NCI-H524 treated with DMSO at 0.1 percent for 48 hours (cell line): ENCODE data around the gene PITPNM3.
"Not testable (repeated sequence)": the region's sequence is repeated elsewhere in the genome, so short reads cannot be mapped to it uniquely, and the experiment has no call there.

Experiments used
- DNase-seq: peaks from one replicate; lab custom pipeline; 2025; lab: John Stamatoyannopoulos, UW

PITPNM3 gene

DNA sequence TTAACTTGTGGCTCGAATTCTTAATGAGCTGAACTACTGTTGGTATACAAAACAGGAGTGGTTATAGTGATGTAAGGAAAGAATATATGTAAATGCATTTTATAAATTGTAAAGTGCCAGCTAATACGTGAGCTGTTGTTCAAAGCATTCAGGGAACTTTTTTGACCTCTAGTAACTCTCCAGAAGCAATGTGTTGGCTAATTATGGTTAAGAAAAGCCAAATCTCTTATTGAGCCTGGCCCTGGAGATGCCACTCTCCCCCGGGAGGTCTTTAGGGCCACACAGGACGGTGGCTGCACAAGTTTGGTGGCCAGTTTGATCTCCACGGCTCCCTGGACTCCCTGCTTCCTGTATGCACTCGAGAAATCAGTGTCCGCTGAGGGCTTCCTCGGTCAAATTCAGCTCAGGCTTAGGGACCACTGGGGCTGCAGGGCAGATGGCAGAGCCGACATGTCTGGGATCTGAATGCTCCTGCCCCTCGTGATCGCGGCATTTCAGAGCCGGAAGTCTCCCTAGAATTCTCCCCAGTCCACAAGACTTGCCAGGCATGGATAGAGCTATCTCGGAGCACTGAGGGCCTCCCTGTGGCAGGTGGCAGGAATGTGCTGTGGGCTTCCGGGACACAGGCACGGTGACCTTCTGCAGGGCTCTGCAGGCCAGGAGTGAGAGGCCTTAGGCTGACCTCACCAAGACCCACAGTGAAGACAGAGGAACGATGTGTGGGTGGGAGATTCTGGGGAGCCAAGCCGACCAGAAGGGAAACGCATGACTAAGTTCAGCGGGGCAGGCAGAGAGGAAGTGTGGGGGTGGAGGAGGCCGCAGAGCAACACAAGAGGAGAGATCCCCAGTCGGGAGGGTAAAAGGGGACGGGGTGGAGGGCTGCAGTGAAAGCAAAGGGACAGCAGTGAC, 18.6 kb upstream of the PITPNM3 start:
- DNase-seq = no peak

DNA sequence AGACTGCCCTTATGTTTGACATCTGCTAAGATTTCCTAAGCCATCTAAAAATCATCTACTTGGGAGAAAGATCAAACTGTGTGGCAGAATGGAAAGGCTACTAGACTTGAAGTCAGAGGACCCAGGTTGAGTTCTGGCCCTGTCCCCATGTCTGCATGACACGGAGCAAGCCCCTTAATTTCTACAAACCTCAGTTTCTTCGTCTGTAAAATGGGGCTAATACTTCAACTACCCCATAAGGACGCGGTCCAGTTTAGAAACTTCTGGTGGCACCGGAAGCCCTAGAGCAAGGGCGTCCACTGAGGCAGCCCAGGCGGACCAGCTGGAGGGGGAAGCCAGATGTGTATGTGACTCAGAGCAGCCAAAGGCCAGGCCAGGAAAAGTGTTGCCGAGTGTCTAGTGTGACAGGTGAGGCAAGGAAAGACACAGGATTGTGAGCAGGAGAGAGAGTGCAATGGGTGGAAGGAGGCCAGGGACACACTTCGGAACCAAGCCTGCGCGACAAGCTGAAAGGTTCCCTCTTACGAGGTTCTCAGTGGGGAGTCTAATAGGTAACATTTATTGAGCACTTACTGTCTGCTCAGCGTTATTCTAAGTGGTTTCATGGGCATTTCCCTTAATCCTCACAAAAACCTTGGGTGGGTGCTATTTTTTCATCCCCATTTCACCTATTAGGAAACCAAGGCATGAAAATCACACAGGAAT, 17.8 kb upstream of the PITPNM3 start:
- no peak for DNase-seq

DNA sequence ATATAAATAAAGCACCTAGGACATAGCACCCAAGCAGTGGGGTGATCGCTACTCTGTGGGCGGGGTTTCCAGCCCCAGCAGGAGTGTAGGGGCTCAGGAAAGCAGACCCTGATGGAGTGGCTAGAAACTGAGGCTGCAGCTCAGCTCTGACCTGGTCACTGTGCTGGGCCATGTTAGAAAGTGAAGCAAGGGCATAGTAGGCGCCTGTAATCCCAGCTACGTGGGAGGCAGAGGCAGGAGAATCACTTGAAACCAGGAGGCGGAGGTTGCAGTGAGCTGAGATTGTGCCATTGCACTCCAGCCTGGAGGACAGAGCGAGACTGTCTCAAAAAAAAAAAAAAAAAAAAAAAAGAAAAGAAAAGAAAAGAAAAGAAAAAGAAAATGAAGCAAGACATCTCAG, 17.1 kb upstream of the PITPNM3 start:
- DNase-seq = not testable (repeated sequence)

DNA sequence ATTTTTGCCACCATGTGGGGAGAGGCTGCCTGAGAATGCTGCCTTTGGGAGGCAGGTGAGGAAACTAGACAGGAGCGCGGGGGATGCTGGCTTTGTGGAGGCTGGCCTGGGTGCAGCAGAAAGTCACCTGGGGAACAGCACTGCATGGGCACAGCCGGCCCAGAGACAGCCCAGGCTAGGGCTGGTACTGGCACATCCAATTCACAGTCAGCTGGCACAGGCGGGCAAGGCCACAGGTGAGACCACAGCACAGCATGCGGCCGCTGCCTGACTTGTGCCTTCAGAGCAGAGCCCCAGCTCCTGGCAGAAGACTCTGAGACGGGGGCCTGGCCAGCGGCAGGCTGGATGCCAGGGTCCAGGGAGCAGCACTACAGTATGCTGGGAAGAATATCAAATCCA, 16.6 kb upstream of the PITPNM3 start:
- DNase-seq = no peak

DNA sequence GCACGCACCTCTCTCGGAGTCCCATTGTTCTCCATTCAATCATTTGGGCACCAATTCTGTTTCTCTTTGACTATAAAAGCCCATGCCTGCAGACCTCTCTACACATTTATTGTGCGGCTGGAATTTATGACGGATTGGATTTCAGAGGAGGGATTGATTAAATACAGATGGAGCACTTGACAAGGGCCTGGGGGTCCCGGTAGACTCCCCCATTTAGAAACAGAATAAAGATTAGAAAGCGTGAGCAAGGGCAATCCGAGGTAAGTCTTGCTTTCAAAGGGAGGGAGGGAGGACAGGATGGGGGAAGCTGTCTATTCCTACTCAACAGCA, 15.1 kb upstream of the PITPNM3 start:
- no peak for DNase-seq

DNA sequence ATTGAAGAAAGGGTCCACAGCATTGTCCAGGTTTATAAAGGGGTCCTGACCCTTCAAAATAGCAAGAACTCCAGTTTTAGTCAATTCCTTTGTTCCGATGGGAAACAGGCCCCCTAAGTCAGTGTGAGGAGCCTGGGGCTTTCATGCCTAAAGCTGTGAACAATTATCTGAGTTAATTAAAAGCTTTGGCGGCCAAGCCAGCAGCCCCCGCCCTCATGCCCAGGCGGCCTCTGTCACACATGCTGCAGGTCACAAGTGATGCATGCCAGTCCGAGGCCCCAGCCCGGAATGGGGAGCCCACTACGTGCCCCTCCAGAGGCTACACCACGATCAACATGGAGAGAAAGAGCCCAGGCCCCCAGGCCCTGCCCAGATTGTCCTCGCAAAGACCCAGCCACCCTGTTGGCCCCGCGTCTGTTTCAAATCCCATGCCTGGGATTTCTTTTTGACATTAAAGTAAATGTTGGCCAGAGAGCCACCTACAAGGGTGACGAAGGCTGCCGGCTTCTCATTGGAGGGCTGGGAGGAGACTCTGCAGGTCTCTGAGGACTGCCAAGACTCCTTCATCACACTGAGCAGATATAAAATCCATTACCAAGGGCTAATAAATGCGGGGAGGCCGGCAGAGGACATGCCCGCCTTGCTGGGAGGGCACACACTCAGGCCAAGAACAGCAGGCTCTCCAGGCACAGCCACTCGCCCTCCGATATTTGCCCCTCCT, 14.5 kb upstream of the PITPNM3 start:
- DNase-seq = no peak

DNA sequence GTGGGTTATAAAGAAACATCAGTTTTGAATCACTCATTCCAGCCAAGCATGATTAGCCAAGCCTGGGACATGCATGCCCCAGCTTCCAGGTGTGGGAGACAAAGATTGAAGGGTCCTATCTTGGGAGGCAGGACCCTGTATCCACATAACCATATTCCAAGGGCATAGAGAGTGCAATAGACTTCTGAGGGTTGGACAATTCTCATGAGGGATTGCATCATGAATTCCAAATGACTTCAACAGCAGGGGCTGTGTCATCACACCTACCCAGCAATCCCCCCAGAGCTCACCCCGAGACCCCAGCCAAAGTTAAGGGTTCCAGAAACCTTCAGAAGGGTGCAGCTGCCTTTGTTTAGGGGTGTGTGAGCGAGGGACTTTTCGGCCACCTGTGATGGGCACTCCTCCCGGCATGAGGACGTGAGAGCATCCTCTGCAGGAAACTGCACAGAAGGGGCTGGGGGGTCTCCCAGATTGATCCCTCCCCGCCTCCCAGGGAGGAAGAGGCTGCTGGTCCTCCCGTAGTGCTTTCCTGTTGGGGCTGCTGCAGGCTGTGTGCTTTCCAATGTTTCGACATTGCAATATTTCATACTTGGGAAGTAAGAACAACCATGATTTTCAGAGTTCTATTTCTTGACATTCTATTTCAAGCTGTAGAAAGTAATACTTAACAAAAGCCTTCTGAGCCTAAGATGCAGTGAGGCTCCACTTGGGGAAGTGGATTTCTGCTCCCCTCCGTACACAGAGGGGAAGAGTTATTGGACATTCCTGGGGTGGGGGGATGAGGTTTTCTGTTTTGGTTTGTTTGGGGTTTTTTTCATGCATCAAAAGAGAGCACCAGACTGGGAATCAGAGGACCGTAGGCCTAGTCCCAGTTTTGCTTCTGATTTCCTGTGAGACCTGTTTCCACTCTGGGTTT, 13.3 kb upstream of the PITPNM3 start:
- no peak for DNase-seq

DNA sequence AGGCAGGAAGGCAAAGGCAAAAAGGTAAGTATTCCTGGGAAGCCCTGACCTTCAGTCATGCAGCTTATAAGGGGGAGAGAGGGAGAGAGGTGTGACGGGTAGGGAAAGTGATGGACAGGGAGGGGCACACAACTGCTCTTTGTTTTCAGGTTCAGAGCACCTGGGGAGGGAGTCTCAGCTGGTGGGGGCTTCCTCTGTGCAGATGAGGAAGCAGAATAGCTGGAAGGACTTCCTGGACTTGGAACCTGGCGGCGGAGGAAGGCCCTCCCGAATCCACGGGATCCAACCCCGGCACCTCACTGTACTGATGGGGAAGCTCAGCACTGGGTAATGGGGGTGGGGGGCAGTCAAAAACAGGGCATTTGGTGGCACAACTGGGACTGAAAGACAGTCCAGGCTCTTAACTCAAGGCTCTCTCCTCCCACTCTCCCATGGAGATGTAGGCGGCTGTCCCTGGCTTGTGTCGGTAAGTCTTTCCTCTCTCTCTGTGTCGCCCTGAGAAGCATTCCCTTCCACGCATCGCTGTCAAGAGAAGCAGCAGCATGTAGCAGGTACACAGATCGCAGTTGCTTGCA, 11.9 kb upstream of the PITPNM3 start:
- no peak for DNase-seq

DNA sequence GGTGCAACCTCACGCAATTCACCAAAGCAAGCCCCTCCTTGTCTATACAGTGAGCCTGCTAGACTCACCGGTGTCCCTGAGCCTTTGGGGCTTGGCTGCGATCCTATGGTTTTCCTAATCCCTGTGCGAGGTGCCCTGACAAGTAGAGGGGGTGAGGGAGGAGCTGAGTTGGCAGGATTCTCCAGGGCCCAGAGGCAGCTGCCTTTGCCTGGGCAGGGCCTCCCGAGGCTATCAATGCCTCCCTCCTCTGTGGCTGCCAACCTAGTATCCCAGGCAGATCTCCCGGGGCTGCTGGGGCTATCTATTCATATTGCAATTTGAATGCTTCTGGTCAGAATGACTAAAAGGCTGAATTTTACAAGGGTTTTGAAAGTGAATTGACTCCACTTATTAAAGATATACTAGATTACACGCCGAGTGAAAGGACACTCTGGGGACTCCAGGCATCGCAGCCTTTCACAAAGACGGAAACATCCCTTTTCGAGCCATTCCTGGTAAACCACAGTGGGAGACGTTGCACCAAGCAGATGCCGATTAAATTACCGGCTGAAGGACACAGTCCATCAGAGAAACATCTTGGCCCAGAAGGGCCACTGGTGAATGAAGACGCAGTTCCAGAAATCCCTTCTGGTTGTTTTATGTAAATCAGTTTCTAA, 11.3 kb upstream of the PITPNM3 start:
- no peak for DNase-seq

DNA sequence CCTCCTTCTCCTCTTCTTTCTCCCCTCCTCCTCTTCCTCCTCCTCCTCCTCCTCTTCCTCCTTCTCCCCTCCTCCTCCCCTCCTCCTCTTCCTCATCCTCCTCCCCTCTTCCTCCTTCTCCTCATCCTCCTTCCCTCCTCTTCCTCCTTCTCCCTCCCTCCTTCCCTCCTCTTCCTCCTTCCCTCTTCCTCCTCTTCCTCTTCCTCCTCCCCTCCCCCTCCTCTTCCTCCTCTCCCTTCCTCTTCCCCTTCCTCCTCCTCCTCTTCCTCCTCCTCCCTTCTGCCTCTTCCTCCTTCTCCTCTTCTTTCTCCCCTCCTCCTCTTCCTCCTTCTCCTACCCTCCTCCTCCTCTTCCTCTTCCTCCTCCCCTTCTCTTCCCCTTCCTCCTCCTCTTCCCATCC, 5.1 kb upstream of the PITPNM3 start:
- no peak for DNase-seq

DNA sequence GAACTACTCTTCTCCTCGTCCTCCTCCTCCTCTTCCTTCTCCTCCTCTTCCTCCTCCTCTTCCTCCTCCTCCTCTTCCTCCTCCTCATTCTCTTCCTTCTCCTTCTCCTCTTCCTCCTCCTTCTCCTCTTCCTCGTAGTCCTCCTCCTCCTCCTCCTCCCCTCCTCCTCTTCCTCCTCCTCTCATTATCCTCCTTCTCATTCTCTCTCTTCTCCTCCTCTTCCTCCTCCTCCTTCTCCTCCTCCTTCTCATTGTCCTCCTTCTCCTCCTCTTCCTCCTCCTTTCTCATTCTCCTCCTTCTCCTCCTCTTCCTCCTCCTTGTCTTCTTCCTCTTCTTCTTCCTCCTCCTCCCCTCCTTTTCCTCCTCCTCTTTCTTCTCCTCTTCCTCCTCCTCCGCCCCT, 4.1 kb upstream of the PITPNM3 start:
- DNase-seq = no peak

DNA sequence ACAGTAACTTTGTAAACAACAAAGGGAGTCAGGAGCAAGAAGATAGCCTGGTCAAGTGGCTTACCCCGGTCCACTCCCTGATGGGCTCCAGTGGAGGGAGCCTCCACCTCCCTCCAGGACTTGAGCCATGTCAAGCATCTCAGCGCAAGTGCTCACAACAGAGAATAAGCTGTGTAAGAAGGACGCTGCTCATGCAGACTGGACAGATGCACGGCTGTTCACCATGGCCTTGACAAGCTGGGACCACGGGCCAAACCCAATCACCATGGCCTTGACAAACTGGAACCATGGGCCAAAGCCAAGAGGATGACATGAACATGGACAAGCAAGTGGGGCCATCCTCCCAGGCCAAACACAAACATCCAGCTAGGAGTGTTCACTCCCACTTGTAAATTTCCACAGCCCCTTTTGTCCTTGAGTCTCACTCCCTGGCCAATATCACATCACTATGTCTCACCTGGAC, 3.4 kb upstream of the PITPNM3 start:
- no peak for DNase-seq

DNA sequence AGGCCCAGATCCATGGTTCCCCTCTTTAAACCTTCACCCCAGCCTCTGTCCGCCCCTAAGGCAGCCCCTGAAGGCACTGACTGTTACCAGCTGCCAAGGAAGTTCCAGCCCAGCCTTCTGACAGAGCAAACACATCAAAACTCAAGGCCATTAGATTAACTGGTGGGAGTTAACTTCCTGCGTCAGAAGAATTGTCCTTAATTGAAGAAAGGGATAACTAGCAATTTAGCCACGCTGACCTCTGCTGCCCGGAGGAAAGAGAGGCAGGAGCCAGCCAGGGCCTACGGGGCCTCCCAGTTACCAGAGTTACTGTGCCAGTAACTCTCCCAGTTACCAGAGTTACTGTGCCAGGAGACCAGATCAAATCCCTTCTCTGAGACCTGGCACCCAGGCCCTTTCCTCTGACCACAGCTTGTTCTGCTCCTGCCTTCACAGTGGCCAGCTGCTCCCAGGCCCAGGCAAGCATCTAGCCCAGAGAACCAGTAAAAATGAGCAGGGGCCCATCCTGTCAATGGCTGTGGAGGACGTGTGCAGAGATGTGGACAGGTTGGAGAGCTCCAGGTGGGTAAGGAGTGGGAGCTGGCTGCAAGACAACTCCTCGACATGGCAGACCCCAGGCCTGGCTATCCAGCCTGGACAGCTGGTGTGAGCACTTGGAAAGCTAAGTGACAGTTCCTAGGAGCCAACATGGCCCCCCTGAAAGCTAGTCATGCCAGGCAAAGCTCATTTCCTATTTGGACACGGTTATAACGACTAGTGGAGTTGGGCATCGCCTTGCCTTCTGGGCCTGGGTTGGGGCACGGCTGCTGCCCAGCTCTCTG, 2.8 kb upstream of the PITPNM3 start:
- DNase-seq = no peak

DNA sequence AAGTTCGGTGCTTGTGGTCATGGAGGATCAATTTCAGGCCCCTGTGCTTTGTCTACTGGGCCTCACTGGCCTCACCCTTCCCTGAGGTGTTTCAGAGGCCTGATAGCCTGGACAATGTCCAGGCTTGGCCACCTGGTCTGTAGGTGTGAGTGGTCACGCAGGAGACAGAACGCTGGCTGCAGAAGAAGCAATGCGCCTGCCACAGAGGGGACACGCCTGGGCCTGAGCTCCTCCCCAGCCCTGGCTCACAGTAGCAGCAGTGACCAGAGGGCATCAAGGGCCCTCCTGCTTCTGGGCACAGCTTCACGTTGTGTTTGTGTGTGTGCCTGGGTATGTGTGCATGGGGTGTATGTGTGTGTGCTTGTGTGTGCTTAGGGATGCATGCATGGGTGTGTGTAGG, 1.9 kb upstream of the PITPNM3 start:
- DNase-seq = no peak

DNA sequence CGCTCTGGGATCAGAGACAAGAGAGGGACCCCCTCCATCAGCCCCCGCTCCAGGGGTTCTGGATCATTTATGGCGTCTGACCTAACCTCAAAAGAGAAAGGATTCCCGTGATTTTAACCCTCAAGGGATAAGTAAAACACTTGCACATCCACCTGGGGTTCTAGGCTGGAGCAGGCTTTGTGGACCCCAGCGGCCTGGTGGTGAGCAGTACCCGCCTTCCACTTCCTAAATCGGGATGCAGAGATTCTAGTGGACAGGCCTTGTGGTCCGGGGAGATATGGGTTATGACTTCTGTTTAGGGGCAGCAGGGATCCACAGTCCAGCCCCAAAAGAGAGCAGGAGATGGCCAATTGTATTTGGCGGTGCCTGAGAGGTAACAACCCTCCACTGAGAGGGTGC, 684 bp upstream of the PITPNM3 start:
- no peak for DNase-seq

DNA sequence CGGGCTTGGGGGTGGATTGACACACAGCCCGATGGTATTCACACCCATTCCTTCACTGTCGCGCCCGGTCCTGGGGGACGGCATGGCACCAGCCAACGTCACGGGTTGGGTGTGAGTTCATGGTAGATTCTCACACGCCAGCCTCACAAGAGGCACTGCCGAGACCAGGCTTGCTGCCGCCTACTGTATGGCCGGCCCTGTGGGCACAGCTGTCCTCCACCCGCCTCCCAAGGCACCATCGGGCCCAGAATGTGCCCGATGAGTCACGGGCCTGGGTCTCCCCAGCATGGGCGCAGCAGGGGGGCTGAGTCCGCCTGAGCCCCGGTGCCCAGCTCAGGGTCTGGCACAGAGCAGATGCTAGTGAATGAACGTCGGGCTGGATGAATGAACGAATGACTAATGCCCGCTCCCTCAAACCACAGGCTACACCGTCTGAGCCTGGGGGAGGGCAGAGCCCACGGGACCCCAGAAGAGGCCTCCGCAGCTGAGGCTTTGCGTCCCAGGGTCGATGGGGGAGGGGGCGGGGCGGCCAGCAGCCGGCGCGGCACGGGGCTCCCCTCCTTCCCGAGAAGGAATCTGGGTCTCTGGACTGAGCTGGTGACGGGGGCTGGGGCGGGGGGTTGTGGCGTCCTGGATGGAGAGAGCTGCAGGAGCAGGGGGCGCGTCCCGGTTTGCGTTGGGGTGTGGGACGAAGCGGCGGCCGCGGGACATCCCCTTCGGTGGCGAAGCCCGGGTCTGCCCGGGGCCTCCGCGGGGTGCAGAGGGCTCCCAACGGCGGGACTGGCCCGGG, 829 bp downstream of the PITPNM3 start:
- no peak for DNase-seq

DNA sequence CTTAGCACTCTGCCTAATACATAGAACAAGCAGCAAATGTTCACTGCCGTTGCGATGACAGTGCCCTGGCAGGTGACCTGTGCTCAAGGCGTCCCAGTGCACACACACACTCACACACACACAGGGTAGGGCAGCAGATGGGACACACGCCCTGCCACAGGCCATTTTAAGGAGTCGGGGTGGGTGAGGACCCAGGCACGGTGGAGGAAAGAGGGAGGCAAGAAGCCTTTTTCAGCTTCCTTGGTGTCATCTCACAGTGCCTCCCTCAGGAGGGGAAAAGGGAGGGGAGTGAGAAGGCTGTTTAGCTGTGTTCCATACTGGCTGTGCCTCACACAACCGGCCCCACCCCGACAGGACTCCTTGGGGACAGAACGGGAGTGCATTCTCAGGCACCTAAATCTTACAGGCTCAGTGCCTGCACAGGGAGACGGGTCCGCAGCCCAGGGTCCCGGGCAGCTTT, 1.5 kb downstream of the PITPNM3 start:
- DNase-seq = no peak

DNA sequence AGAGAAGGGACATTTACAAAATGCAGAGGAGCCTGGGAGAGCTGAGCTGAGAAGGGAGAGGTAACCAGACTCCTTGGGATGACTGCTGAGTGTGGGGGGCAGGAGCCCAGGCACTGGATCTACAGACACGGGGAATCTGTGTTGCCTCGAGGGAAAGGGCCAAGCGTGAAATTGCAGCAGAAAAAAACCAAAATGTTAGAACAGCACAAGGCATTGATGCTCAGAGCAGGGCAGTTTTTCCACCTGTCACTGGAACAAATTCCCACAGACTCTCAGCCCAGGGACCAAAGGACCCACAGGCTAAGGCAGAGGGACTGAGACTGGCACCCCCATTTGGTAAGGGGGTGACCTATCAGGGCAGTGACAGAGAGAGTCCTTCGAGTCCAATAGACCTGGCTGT, 2.0 kb downstream of the PITPNM3 start:
- DNase-seq = no peak
